ENCODE results near the gene RNF217. TPM values are rescaled to one million over a fixed set of nuclear protein-coding genes. Genes with fewer than 3 reads are reported as not detected.

Gene RNF217
- total and polyA plus RNA-seq, 2 of the 8 experiments (the other 6 are each of a cell fraction or from before 2014, with no cell fraction given) = 2.0 to 8.9 TPM

DNA sequence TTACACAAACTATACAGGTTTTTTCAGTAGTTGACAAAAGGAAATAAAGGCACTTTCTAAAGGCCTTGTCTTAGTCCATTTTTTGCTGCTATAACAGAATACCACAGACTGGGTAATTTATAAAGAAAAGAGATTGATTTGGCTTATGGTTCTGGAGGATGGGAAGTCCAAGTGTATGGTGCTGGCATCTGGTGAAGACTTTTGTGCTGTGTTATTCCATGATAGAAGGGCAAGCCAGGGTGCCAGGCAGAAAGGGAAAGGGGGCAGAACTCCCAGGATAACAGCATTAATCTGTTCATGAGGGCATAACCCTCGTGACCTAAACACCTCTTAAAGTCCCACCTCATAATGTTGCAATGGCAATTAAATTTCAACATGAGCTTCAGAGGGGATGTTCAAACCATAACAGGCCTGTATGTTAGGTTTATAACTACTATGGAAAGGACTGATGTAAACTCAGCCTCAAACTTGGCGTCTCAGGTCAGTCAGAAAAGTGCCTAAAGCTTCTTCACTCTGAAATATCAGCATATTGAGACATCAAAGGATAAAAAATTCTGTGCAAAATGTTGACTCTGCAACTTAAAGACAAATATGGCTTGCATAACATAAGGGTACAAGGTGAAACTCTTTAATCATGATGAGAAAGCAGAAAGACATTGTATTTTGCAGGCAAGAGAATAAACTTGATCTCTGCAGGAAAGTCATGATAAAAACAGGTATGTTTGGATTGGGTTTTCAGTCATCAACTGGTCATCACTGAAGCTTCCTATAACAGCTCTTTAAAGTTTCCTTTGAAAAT is 42.8 kb downstream of the RNF217 start:
- ChIA-PET POLR2A (ENCODE audit: partially characterized antibody) (no interaction called here), CTCF (ENCODE audit: partially characterized antibody) (interaction anchor here (1.4 to 1.5 kb wide), 2 partner anchors 13 to 118 kb away, joined by 3 read pairs; no protein-coding TSS in a partner anchor)
- TF ChIP-seq GABPA (IDR thresholded peaks at IDR 0.05; ENCODE audit: borderline replicate concordance, insufficient read depth, low read length) (no peak), EZH2 (IDR thresholded peaks at IDR 0.05; ENCODE audit: low read depth, low read length, severe bottlenecking) (no peak), SRF (IDR thresholded peaks at IDR 0.05; ENCODE audit: low read depth, low read length) (no peak), TBP (IDR thresholded peaks at IDR 0.05; ENCODE audit: low read depth, low read length) (no peak), RNF2 (IDR thresholded peaks at IDR 0.05; ENCODE audit: borderline replicate concordance, low read depth, low read length, missing control alignments, poor library complexity, severe bottlenecking) (no peak), SP2 (IDR thresholded peaks at IDR 0.05; ENCODE audit: low read length) (no peak), RXRA (IDR thresholded peaks at IDR 0.05; ENCODE audit: insufficient read depth, low read depth, low read length) (no peak), TAF7 (optimal IDR thresholded peaks at IDR 0.05; ENCODE audit: borderline replicate concordance, low read depth, low read length) (no peak), JUND (IDR thresholded peaks at IDR 0.05; ENCODE audit: low read length) (no peak), EGR1 (IDR thresholded peaks at IDR 0.05; ENCODE audit: borderline replicate concordance, low read depth, low read length) (no peak), ZNF274 (IDR thresholded peaks at IDR 0.05; ENCODE audit: borderline replicate concordance, extremely low read depth, low read length) (no peak)
- Histone ChIP-seq H2BK20ac (ENCODE audit: low read length) (no peak overlapping the region), H4K8ac (ENCODE audit: extremely low read depth, insufficient read depth, low read length) (no peak overlapping the region), H3K36me3 (ENCODE audit: control insufficient read depth in 2 of 4, insufficient read depth in 4 of 4, low read length in 3 of 4) (no peaks in the 10 kb centered on the region), H4K5ac (ENCODE audit: insufficient read length, low read depth, low read length) (no peak overlapping the region), H3K23ac (ENCODE audit: insufficient read length) (no peak overlapping the region), H3K4me2 (ENCODE audit: insufficient read depth in 1 of 2, low read depth in 2 of 2, low read length in 2 of 2) (no peak overlapping the region), H3K9ac (replicated peaks in 1 of 4; ENCODE audit: extremely low read depth in 1 of 4, low read depth in 3 of 4, low read length in 3 of 4) (no peak overlapping the region), H3K4me3 (ENCODE audit: extremely low read depth in 1 of 4, insufficient read depth in 2 of 4, low read depth in 3 of 4, low read length in 4 of 4) (no peak overlapping the region), H3K9me3 (ENCODE audit: insufficient read depth in 2 of 2, low read depth in 1 of 2, low read length in 1 of 2) (no peaks in the 10 kb centered on the region), H3K4me1 (replicated peaks in 1 of 4; ENCODE audit: control insufficient read depth in 3 of 4, insufficient read depth in 4 of 4, low read length in 3 of 4) (peaks cover 0 to 5% (median 1%) of the 10 kb centered on the region in 4 experiments; a peak in 2 of 7 replicates), H3K79me2 (ENCODE audit: control insufficient read depth in 1 of 2, insufficient read depth in 2 of 2, low read length in 2 of 2) (no peaks in the 10 kb centered on the region), H3K27ac (ENCODE audit: low read depth, low read length) (no peak overlapping the region), H2BK15ac (ENCODE audit: low read length) (no peak overlapping the region), H4K20me1 (replicated peaks in 1 of 2; ENCODE audit: control insufficient read depth in 1 of 2, insufficient read depth in 2 of 2, low read length in 2 of 2) (no peaks in the 10 kb centered on the region), H2AFZ (ENCODE audit: low read length) (no peak overlapping the region), H2BK120ac (replicated peaks; ENCODE audit: low read depth, low read length) (no peak overlapping the region), H3K14ac (ENCODE audit: insufficient read length) (no peak overlapping the region), H3K4ac (replicated peaks; ENCODE audit: insufficient read length, low read depth, low read length) (no peak overlapping the region), H2BK5ac (ENCODE audit: low read depth, low read length) (no peak overlapping the region), H3K56ac (replicated peaks; ENCODE audit: insufficient read length, low read depth, low read length) (no peak overlapping the region), H3K23me2 (ENCODE audit: low read depth, low read length) (no peaks in the 10 kb centered on the region), H3K18ac (ENCODE audit: extremely low read depth, low read length) (no peak overlapping the region), H4K91ac (replicated peaks; ENCODE audit: insufficient read length, low read length) (no peak overlapping the region), H2BK12ac (ENCODE audit: low read depth, low read length) (no peak overlapping the region), H3K27me3 (replicated peaks in 1 of 4; ENCODE audit: control insufficient read depth in 3 of 4, extremely low read depth in 1 of 4, insufficient read depth in 3 of 4, low read length in 3 of 4) (no peaks in the 10 kb centered on the region), H2AK5ac (ENCODE audit: low read depth, low read length) (no peak overlapping the region), H3K79me1 (ENCODE audit: low read depth, low read length) (no peaks in the 10 kb centered on the region; the same call in 1 of the 2 replicates)
- 88% methylated on average over 2 of the region's 2 CpGs; no CpG with 5 or more reads in 1 of the 2 experiments for WGBS, 2 experiments (ENCODE audit: extremely low coverage in 1 of 2, insufficient coverage in 1 of 2, insufficient read length in 1 of 2, insufficient replicate concordance in 2 of 2, low coverage in 1 of 2, low lambda C conversion rate in 2 of 2, missing lambda C conversion rate in 1 of 2)
- no peak for FAIRE-seq
- no peak for DNase-seq (ENCODE audit: low read depth in 1 of 2, low spot score in 2 of 2)

Data from H1 (cell line).